ENCODE results near the gene XRCC1.

- TF ChIP-seq CTCF (IDR thresholded peaks at IDR 0.05) (no peak), POLR2A (IDR thresholded peaks at IDR 0.05) (no peak)
Observed at GRCh38 chr19:43495082-43495481, 80.2 kb downstream of the XRCC1 start.
